SK-N-SH (cell line): ENCODE results near the gene KCND3. TPM values are rescaled to one million over a fixed set of nuclear protein-coding genes. Genes with fewer than 3 reads are reported as not detected.

Experiments
- CTCF ChIA-PET: fragments of 300-600, 350-600 bp; formaldehyde crosslinking; extraction: SDS; loops from one replicate; lab custom pipeline; 2021; lab: Yijun Ruan, JAX
- POLR2A ChIA-PET: fragments of 350-600 bp; sonication (Branson Sonifier 250); formaldehyde crosslinking; extraction: SDS; loops from one replicate; lab custom pipeline; 2020; ENCODE audit warnings: antibody characterized with exemption, inconsistent platforms; lab: Yijun Ruan, JAX
- DNase-seq: peaks from one replicate; pipeline ENCODE4 v3.0.0; 2012
- H2AFZ ChIP-seq: fragments of 200-600 bp; sonication (generic); 2 replicates; pipeline ENCODE4 v1.8.1; 2016; ENCODE audit warnings: antibody characterized with exemption, mild to moderate bottlenecking, low read depth
- H3F3A ChIP-seq: fragments of 200-600 bp; sonication (generic); replicated peaks from 2 replicates; pipeline ENCODE3; 2016; ENCODE audit warnings: antibody characterized with exemption, mild to moderate bottlenecking; ENCODE audit not compliant: insufficient read depth
- H3K27ac ChIP-seq, 2 experiments: fragments of 200-500 bp in 1 of 2; fragments of 200-600 bp in 1 of 2; sonication (Bioruptor generic) in 1 of 2; sonication (generic), shearing (Covaris generic) in 1 of 2; 2 replicates each; pipeline versions ENCODE4 v1.5.1 to v1.6.1; 2014 to 2016; ENCODE audit warnings: low read depth in 2 of 2, inconsistent platforms in 1 of 2, low read length in 1 of 2, mild to moderate bottlenecking in 1 of 2, mixed read lengths in 1 of 2
- H3K27me3 ChIP-seq: fragments of 200-600 bp; sonication (generic), shearing (Covaris generic); 2 replicates; pipeline ENCODE4 v1.6.1; 2016; ENCODE audit warnings: mixed run types; ENCODE audit not compliant: insufficient read depth
- H3K36me3 ChIP-seq, 2 experiments: fragments of 200-500 bp in 1 of 2; fragments of 200-600 bp in 1 of 2; sonication (Bioruptor generic) in 1 of 2; sonication (generic) in 1 of 2; replicated peaks in 1 of 2; 2 replicates each; pipeline versions ENCODE3 to v1.5.1; 2014 to 2016; ENCODE audit warnings: low read length in 1 of 2, mild to moderate bottlenecking in 1 of 2; ENCODE audit not compliant: insufficient read depth in 2 of 2, control insufficient read depth in 1 of 2
- H3K4me1 ChIP-seq, 2 experiments: fragments of 200-500 bp in 1 of 2; fragments of 200-600 bp in 1 of 2; sonication (Bioruptor generic) in 1 of 2; sonication (generic), shearing (Covaris generic) in 1 of 2; 2 replicates each; pipeline versions ENCODE4 v1.5.1 to v1.6.1; 2014 to 2016; ENCODE audit warnings: low read depth in 1 of 2, low read length in 1 of 2, mixed run types in 1 of 2; ENCODE audit not compliant: insufficient read depth in 2 of 2, control insufficient read depth in 1 of 2
- H3K4me2 ChIP-seq: fragments of 200-600 bp; sonication (generic), shearing (Covaris generic); 2 replicates; pipeline ENCODE4 v1.6.1; 2017; ENCODE audit warnings: mixed run types
- H3K4me3 ChIP-seq, 2 experiments: fragments of 200-500 bp in 1 of 2; fragments of 200-600 bp in 1 of 2; sonication (Bioruptor generic) in 1 of 2; sonication (generic), shearing (Covaris generic) in 1 of 2; 2 replicates each; pipeline versions ENCODE4 v1.5.1 to v1.8.1; 2014 to 2016; ENCODE audit warnings: low read depth in 2 of 2, inconsistent platforms in 1 of 2, low read length in 1 of 2, mild to moderate bottlenecking in 1 of 2, mixed read lengths in 1 of 2, moderate library complexity in 1 of 2
- H3K79me2 ChIP-seq: fragments of 200-600 bp; sonication (generic); 2 replicates; pipeline ENCODE4 v1.8.1; 2017; ENCODE audit warnings: mild to moderate bottlenecking; ENCODE audit not compliant: insufficient read depth
- H3K9ac ChIP-seq: fragments of 200-600 bp; sonication (generic); 2 replicates; pipeline ENCODE4 v1.6.1; 2017; ENCODE audit warnings: mixed run types
- H3K9me2 ChIP-seq: fragments of 200-600 bp; sonication (generic); 2 replicates; pipeline ENCODE4 v1.6.1; 2017; ENCODE audit warnings: mixed run types
- H3K9me3 ChIP-seq: fragments of 200-600 bp; sonication (generic); 2 replicates; pipeline ENCODE4 v1.6.1; 2017; ENCODE audit warnings: mixed run types, mild to moderate bottlenecking, moderate library complexity
- H4K20me1 ChIP-seq: fragments of 200-600 bp; sonication (generic); 2 replicates; pipeline ENCODE4 v1.6.1; 2017; ENCODE audit warnings: mild to moderate bottlenecking, mixed run types; ENCODE audit not compliant: insufficient read depth
- CHD2 ChIP-seq: fragments of 150-350 bp; IDR thresholded peaks from 2 replicates; pipeline ENCODE4 v1.6.1; 2018; ENCODE audit warnings: low read length; ENCODE audit not compliant: partially characterized antibody
- FOXJ3 ChIP-seq: sonication (generic); formaldehyde crosslinking; IDR thresholded peaks from 2 replicates; pipeline ENCODE4 v1.5.1; 2020; ENCODE audit warnings: mild to moderate bottlenecking, missing genetic modification reagents
- GABPA ChIP-seq: IDR thresholded peaks from 2 replicates; pipeline ENCODE4 v1.4.0; 2012; ENCODE audit warnings: low read depth, mild to moderate bottlenecking
- GATA2 ChIP-seq: sonication (generic); formaldehyde crosslinking; IDR thresholded peaks from 2 replicates; pipeline ENCODE4 v1.5.0; 2020; ENCODE audit warnings: mild to moderate bottlenecking, missing genetic modification reagents
- JUND ChIP-seq: IDR thresholded peaks from 2 replicates; pipeline ENCODE4 v1.4.0; 2012
- MEF2A ChIP-seq: IDR thresholded peaks from 2 replicates; pipeline ENCODE4 v1.4.0; 2012; ENCODE audit warnings: low read depth, borderline replicate concordance
- RCOR1 ChIP-seq: fragments of 150-350 bp; IDR thresholded peaks from 2 replicates; pipeline ENCODE4 v1.6.1; 2017; ENCODE audit warnings: antibody characterized with exemption, low read length
- TCF12 ChIP-seq: IDR thresholded peaks from 2 replicates; pipeline ENCODE4 v1.4.0; 2012
- YY1 ChIP-seq: IDR thresholded peaks from 2 replicates; pipeline ENCODE4 v1.4.0; 2012; ENCODE audit warnings: low read depth, mild to moderate bottlenecking
- WGBS: methylation state at CpG from one replicate; pipeline ENCODE4 v1.1.6; 2017; ENCODE audit warnings: low lambda C conversion rate; 5-methylcytosine and 5-hydroxymethylcytosine counted together
- polyA plus RNA-seq, 3 experiments: library from polyadenylated mRNA; depleted of rRNA; stranded (reverse); fragments of >200 nt; gene quantifications; 2 replicates each; pipeline ENCODE4 v1.2.3, GENCODE V29; 2012
- TF ChIP-seq, protein P1 (sequence below): IDR thresholded peaks from 2 replicates; pipeline ENCODE4 v1.4.0; 2012; ENCODE audit warnings: low read depth, borderline replicate concordance
- TF ChIP-seq, protein P2 (sequence below): IDR thresholded peaks from 2 replicates; pipeline ENCODE4 v1.4.0; 2012; ENCODE audit warnings: low read depth, borderline replicate concordance
- TF ChIP-seq, protein P3 (sequence below): fragments of 200-600 bp; sonication (generic); IDR thresholded peaks from 2 replicates; pipeline ENCODE4 v1.6.1; 2017; ENCODE audit warnings: antibody characterized with exemption, mild to moderate bottlenecking, moderate library complexity
- TF ChIP-seq, protein P4 (sequence below): fragments of 150-350 bp; IDR thresholded peaks from 2 replicates; pipeline ENCODE4 v1.6.1; 2017; ENCODE audit warnings: antibody characterized with exemption, low read length, low read depth, borderline replicate concordance

Gene KCND3
- polyA plus RNA-seq, 1 of the 3 experiments (the other 2 are of a cell fraction): not detected

DNA sequence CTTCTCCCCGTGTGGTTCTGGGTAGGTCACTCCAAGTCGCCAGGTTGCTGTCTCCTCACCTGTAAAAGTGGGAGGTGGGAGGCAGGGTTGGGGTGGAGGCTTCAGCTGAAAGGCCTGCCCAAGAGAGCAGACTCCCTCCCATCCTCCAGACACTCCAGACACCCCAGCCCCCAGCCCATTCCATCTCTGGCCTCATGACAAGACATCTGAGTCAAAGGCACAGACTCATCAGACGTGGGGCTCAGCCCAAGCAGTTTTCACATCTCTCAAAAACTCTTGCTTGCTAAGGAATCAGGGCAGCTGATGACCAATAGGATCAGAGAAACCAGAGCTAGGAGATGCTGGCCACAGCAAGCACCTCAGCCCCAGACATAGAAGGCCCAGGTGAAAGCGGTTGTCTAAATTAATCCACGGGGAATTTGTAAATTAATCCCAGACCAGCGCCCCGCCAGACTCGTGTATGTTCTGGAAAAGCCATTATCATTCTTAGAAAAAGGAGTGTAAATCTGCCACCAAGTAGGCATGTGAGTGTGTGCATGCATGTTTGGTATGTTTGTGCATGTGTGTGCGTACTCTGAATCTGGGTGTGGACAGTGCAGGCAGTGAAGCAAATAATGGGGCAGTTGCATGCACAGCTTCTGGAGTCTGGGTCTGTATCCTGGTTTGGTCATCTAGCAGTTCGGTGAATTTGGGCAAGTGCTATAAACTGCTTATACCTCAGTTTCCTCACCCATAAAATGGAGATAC, 55.2 kb downstream of the KCND3 start:
- H3K4me2 ChIP-seq: no peak overlapping the region
- H3K4me1 ChIP-seq: no peaks in the 10 kb centered on the region; a peak in 1 of 4 replicates
- ChIA-PET CTCF (interaction anchor here (0.8 kb wide), 1 partner anchor 220 kb away, joined by 3 read pairs; no protein-coding TSS in a partner anchor), POLR2A (no interaction called here)
- no peak overlapping the region for H3K9ac ChIP-seq
- H3K27ac ChIP-seq: no peak overlapping the region
- no peaks in the 10 kb centered on the region for H3K36me3 ChIP-seq
- H3K27me3 ChIP-seq: no peaks in the 10 kb centered on the region; the same call in 1 of the 2 replicates
- H4K20me1 ChIP-seq: no peaks in the 10 kb centered on the region
- no peaks in the 10 kb centered on the region for H3F3A ChIP-seq
- WGBS: 29% methylated on average over 10 of the region's 10 CpGs
- no peaks in the 10 kb centered on the region for H3K9me2 ChIP-seq
- no peak overlapping the region for H3K4me3 ChIP-seq
- H3K9me3 ChIP-seq: no peaks in the 10 kb centered on the region
- TF ChIP-seq TCF12 (no peak), GABPA (no peak), JUND (no peak)
- TF ChIP-seq, all 33 proteins: peak for 0
- no peak for DNase-seq
- Histone ChIP-seq H3K79me2 (no peaks in the 10 kb centered on the region), H2AFZ (no peak overlapping the region)

DNA sequence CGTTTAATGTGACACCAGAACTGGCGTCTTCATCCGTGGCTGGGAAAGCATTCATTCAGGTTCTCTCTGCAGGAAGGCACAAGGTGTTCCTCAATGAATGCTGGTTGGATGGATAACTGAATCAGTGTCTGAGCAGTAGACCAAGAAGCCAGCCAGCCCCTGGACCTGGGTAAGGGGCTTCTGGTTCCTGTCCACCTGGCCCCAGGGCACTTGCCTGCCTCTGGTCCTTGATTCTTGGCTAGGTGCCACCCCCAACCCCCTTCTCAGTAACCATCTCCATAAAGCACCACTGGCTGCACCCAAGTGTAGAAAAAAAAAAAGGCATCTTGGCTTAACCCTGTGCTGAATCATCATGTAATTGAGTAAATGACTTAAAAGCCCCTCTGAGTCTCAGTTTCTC, 59.1 kb downstream of the KCND3 start:
- Histone ChIP-seq H3K79me2 (no peaks in the 10 kb centered on the region), H3K4me1 (no peaks in the 10 kb centered on the region; a peak in 1 of 4 replicates), H3K4me2 (no peak overlapping the region), H4K20me1 (no peaks in the 10 kb centered on the region), H3K4me3 (no peak overlapping the region), H3K9me3 (no peaks in the 10 kb centered on the region), H2AFZ (no peak overlapping the region), H3K27me3 (no peaks in the 10 kb centered on the region; the same call in 1 of the 2 replicates), H3F3A (no peaks in the 10 kb centered on the region), H3K36me3 (no peaks in the 10 kb centered on the region), H3K27ac (no peak overlapping the region), H3K9me2 (no peaks in the 10 kb centered on the region), H3K9ac (no peak overlapping the region)
- ChIA-PET CTCF (no interaction called here), POLR2A (no interaction called here)
- 57% methylated on average over 3 of the region's 3 CpGs for WGBS
- DNase-seq: no peak
- TF ChIP-seq, protein P1, sequence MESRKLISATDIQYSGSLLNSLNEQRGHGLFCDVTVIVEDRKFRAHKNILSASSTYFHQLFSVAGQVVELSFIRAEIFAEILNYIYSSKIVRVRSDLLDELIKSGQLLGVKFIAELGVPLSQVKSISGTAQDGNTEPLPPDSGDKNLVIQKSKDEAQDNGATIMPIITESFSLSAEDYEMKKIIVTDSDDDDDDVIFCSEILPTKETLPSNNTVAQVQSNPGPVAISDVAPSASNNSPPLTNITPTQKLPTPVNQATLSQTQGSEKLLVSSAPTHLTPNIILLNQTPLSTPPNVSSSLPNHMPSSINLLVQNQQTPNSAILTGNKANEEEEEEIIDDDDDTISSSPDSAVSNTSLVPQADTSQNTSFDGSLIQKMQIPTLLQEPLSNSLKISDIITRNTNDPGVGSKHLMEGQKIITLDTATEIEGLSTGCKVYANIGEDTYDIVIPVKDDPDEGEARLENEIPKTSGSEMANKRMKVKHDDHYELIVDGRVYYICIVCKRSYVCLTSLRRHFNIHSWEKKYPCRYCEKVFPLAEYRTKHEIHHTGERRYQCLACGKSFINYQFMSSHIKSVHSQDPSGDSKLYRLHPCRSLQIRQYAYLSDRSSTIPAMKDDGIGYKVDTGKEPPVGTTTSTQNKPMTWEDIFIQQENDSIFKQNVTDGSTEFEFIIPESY: no peak
- no peak for TF ChIP-seq YY1

DNA sequence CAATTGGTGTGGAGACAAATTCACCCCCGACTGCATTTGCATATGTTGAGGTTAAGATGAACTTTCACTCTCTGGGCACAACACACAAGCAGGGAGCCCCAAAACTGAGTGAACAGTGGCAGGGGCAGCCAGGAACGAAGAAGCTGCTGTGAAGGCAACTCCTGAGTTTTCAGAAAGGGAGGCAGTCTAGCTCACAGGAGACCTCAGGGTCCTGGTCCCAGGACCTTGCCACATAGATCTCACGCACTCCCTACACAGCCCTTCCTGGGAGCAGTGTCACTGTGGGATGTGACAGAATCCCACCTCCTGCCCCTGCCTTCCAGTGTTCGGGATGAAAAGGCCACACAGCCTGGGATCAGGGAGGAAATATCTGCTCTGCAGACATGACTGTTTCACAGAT, 60.9 kb downstream of the KCND3 start:
- POLR2A ChIA-PET: no interaction called here
- Histone ChIP-seq H3K79me2 (no peaks in the 10 kb centered on the region), H4K20me1 (no peaks in the 10 kb centered on the region), H3K4me2 (no peak overlapping the region), H3K9ac (no peak overlapping the region), H3K36me3 (no peaks in the 10 kb centered on the region), H3K4me3 (no peak overlapping the region), H3F3A (no peaks in the 10 kb centered on the region), H3K27ac (no peak overlapping the region), H3K4me1 (no peaks in the 10 kb centered on the region; a peak in 1 of 4 replicates), H3K9me2 (no peaks in the 10 kb centered on the region), H3K9me3 (no peaks in the 10 kb centered on the region), H3K27me3 (no peaks in the 10 kb centered on the region; the same call in none of the 2 replicates), H2AFZ (no peak overlapping the region)
- TF ChIP-seq GABPA: no peak
- no peak for TF ChIP-seq GATA2 (CRISPR knock-in tag)
- TF ChIP-seq, protein P2, sequence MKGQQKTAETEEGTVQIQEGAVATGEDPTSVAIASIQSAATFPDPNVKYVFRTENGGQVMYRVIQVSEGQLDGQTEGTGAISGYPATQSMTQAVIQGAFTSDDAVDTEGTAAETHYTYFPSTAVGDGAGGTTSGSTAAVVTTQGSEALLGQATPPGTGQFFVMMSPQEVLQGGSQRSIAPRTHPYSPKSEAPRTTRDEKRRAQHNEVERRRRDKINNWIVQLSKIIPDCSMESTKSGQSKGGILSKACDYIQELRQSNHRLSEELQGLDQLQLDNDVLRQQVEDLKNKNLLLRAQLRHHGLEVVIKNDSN: no peak
- no peak for TF ChIP-seq MEF2A
- TF ChIP-seq, protein P3, sequence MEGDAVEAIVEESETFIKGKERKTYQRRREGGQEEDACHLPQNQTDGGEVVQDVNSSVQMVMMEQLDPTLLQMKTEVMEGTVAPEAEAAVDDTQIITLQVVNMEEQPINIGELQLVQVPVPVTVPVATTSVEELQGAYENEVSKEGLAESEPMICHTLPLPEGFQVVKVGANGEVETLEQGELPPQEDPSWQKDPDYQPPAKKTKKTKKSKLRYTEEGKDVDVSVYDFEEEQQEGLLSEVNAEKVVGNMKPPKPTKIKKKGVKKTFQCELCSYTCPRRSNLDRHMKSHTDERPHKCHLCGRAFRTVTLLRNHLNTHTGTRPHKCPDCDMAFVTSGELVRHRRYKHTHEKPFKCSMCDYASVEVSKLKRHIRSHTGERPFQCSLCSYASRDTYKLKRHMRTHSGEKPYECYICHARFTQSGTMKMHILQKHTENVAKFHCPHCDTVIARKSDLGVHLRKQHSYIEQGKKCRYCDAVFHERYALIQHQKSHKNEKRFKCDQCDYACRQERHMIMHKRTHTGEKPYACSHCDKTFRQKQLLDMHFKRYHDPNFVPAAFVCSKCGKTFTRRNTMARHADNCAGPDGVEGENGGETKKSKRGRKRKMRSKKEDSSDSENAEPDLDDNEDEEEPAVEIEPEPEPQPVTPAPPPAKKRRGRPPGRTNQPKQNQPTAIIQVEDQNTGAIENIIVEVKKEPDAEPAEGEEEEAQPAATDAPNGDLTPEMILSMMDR: no peak
- no peak for TF ChIP-seq FOXJ3 (CRISPR knock-in tag)
- TF ChIP-seq RCOR1: no peak
- TF ChIP-seq TCF12: no peak
- TF ChIP-seq CHD2: no peak
- TF ChIP-seq, protein P4, sequence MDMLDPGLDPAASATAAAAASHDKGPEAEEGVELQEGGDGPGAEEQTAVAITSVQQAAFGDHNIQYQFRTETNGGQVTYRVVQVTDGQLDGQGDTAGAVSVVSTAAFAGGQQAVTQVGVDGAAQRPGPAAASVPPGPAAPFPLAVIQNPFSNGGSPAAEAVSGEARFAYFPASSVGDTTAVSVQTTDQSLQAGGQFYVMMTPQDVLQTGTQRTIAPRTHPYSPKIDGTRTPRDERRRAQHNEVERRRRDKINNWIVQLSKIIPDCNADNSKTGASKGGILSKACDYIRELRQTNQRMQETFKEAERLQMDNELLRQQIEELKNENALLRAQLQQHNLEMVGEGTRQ: no peak
- CTCF ChIA-PET: no interaction called here
- no peak for DNase-seq
- WGBS: 40% methylated on average over 4 of the region's 4 CpGs
